Heart left ventricle (tissue), 13 donors: ENCODE results near the gene ZNF230.

Source experiments
- POLR2A ChIP-seq, 2 donors: fragments of 450-650 bp; IDR thresholded peaks; one replicate each; pipeline ENCODE4 v1.6.1; 2017; ENCODE audit warnings: antibody characterized with exemption in 2 of 2, mild to moderate bottlenecking in 2 of 2, moderate library complexity in 2 of 2
- TF ChIP-seq, protein P1 (sequence below), 12 donors: fragments of 200-600 bp; sonication (generic) in 4 of 12; IDR thresholded peaks; one replicate each; pipeline versions ENCODE4 v1.5.0 to v1.8.0; 2018 to 2022; ENCODE audit warnings: antibody characterized with exemption in 12 of 12, mild to moderate bottlenecking in 5 of 12
- donor health status: ischemic (EF 13 %, LVEDD 7.1; RV severe dilation, severe dysfunction).
- donor health status: DM: no; HTN: yes; CAD: no.
- donor health status: DM: no; HTN: no; CAD: no.
- donor health status: ischemic (EF 25% LVEDD 6.9; RV normal size, moderate dysfunction).
- donor health status: ischemic (EF 25% LVEDD 5.7; RV mildly dilated, moderate dysfunction).
- donor health status: ischemic (EF 35%, LVEDD 5.7; RV mildly dilated, moderate dysfunction).
- donor health status: nonischemic (EF 11% LVEDD 7.7; RV severe dilation, severe dysfunction).
- donor health status: DM: yes; HTN: yes; CAD: no.
- donor health status: PGD.
- donor health status: ischemic (EF 29% LVEDD 5.4; RV normal size, mild dysfunction).
- donor health status: nonischemic (EF 23%, LVEDD 6.1; RV moderate dilation, normal function).

- TF ChIP-seq, protein P1, sequence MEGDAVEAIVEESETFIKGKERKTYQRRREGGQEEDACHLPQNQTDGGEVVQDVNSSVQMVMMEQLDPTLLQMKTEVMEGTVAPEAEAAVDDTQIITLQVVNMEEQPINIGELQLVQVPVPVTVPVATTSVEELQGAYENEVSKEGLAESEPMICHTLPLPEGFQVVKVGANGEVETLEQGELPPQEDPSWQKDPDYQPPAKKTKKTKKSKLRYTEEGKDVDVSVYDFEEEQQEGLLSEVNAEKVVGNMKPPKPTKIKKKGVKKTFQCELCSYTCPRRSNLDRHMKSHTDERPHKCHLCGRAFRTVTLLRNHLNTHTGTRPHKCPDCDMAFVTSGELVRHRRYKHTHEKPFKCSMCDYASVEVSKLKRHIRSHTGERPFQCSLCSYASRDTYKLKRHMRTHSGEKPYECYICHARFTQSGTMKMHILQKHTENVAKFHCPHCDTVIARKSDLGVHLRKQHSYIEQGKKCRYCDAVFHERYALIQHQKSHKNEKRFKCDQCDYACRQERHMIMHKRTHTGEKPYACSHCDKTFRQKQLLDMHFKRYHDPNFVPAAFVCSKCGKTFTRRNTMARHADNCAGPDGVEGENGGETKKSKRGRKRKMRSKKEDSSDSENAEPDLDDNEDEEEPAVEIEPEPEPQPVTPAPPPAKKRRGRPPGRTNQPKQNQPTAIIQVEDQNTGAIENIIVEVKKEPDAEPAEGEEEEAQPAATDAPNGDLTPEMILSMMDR (IDR thresholded peaks at IDR 0.05), result no peak
- no peak for TF ChIP-seq POLR2A (IDR thresholded peaks at IDR 0.05)
Observed at GRCh38 chr19:43957891-43958290, 44.9 kb upstream of the ZNF230 start.
